SK-N-SH (cell line): Measurements from ENCODE around the gene TBX1. TPM values are rescaled to one million over a fixed set of nuclear protein-coding genes. Genes with fewer than 3 reads are reported as not detected.

Source experiments
- CTCF ChIA-PET: fragments of 300-600, 350-600 bp; formaldehyde crosslinking; extraction: SDS; loops from one replicate; lab custom pipeline; 2021; lab: Yijun Ruan, JAX
- POLR2A ChIA-PET: fragments of 350-600 bp; sonication (Branson Sonifier 250); formaldehyde crosslinking; extraction: SDS; loops from one replicate; lab custom pipeline; 2020; ENCODE audit warnings: antibody characterized with exemption, inconsistent platforms; lab: Yijun Ruan, JAX
- DNase-seq: peaks from one replicate; pipeline ENCODE4 v3.0.0; 2012
- H2AFZ ChIP-seq: fragments of 200-600 bp; sonication (generic); 2 replicates; pipeline ENCODE4 v1.8.1; 2016; ENCODE audit warnings: antibody characterized with exemption, mild to moderate bottlenecking, low read depth
- H3F3A ChIP-seq: fragments of 200-600 bp; sonication (generic); replicated peaks from 2 replicates; pipeline ENCODE3; 2016; ENCODE audit warnings: antibody characterized with exemption, mild to moderate bottlenecking; ENCODE audit not compliant: insufficient read depth
- H3K27ac ChIP-seq, 2 experiments: fragments of 200-500 bp in 1 of 2; fragments of 200-600 bp in 1 of 2; sonication (Bioruptor generic) in 1 of 2; sonication (generic), shearing (Covaris generic) in 1 of 2; 2 replicates each; pipeline versions ENCODE4 v1.5.1 to v1.6.1; 2014 to 2016; ENCODE audit warnings: low read depth in 2 of 2, inconsistent platforms in 1 of 2, low read length in 1 of 2, mild to moderate bottlenecking in 1 of 2, mixed read lengths in 1 of 2
- H3K27me3 ChIP-seq: fragments of 200-600 bp; sonication (generic), shearing (Covaris generic); 2 replicates; pipeline ENCODE4 v1.6.1; 2016; ENCODE audit warnings: mixed run types; ENCODE audit not compliant: insufficient read depth
- H3K36me3 ChIP-seq, 2 experiments: fragments of 200-500 bp in 1 of 2; fragments of 200-600 bp in 1 of 2; sonication (Bioruptor generic) in 1 of 2; sonication (generic) in 1 of 2; replicated peaks in 1 of 2; 2 replicates each; pipeline versions ENCODE3 to v1.5.1; 2014 to 2016; ENCODE audit warnings: low read length in 1 of 2, mild to moderate bottlenecking in 1 of 2; ENCODE audit not compliant: insufficient read depth in 2 of 2, control insufficient read depth in 1 of 2
- H3K4me1 ChIP-seq, 2 experiments: fragments of 200-500 bp in 1 of 2; fragments of 200-600 bp in 1 of 2; sonication (Bioruptor generic) in 1 of 2; sonication (generic), shearing (Covaris generic) in 1 of 2; 2 replicates each; pipeline versions ENCODE4 v1.5.1 to v1.6.1; 2014 to 2016; ENCODE audit warnings: low read depth in 1 of 2, low read length in 1 of 2, mixed run types in 1 of 2; ENCODE audit not compliant: insufficient read depth in 2 of 2, control insufficient read depth in 1 of 2
- H3K4me2 ChIP-seq: fragments of 200-600 bp; sonication (generic), shearing (Covaris generic); 2 replicates; pipeline ENCODE4 v1.6.1; 2017; ENCODE audit warnings: mixed run types
- H3K4me3 ChIP-seq, 2 experiments: fragments of 200-500 bp in 1 of 2; fragments of 200-600 bp in 1 of 2; sonication (Bioruptor generic) in 1 of 2; sonication (generic), shearing (Covaris generic) in 1 of 2; 2 replicates each; pipeline versions ENCODE4 v1.5.1 to v1.8.1; 2014 to 2016; ENCODE audit warnings: low read depth in 2 of 2, inconsistent platforms in 1 of 2, low read length in 1 of 2, mild to moderate bottlenecking in 1 of 2, mixed read lengths in 1 of 2, moderate library complexity in 1 of 2
- H3K79me2 ChIP-seq: fragments of 200-600 bp; sonication (generic); 2 replicates; pipeline ENCODE4 v1.8.1; 2017; ENCODE audit warnings: mild to moderate bottlenecking; ENCODE audit not compliant: insufficient read depth
- H3K9ac ChIP-seq: fragments of 200-600 bp; sonication (generic); 2 replicates; pipeline ENCODE4 v1.6.1; 2017; ENCODE audit warnings: mixed run types
- H3K9me2 ChIP-seq: fragments of 200-600 bp; sonication (generic); 2 replicates; pipeline ENCODE4 v1.6.1; 2017; ENCODE audit warnings: mixed run types
- H3K9me3 ChIP-seq: fragments of 200-600 bp; sonication (generic); 2 replicates; pipeline ENCODE4 v1.6.1; 2017; ENCODE audit warnings: mixed run types, mild to moderate bottlenecking, moderate library complexity
- H4K20me1 ChIP-seq: fragments of 200-600 bp; sonication (generic); 2 replicates; pipeline ENCODE4 v1.6.1; 2017; ENCODE audit warnings: mild to moderate bottlenecking, mixed run types; ENCODE audit not compliant: insufficient read depth
- CHD2 ChIP-seq: fragments of 150-350 bp; IDR thresholded peaks from 2 replicates; pipeline ENCODE4 v1.6.1; 2018; ENCODE audit warnings: low read length; ENCODE audit not compliant: partially characterized antibody
- ELF1 ChIP-seq: IDR thresholded peaks from 2 replicates; pipeline ENCODE4 v1.4.0; 2012
- EP300 ChIP-seq, 2 experiments: IDR thresholded peaks; 2 replicates each; pipeline versions ENCODE4 v1.4.0 to v1.6.1; 2012; ENCODE audit warnings: borderline replicate concordance in 1 of 2, low read depth in 1 of 2, low read length in 1 of 2
- FOXJ3 ChIP-seq: sonication (generic); formaldehyde crosslinking; IDR thresholded peaks from 2 replicates; pipeline ENCODE4 v1.5.1; 2020; ENCODE audit warnings: mild to moderate bottlenecking, missing genetic modification reagents
- FOXM1 ChIP-seq: IDR thresholded peaks from 2 replicates; pipeline ENCODE4 v1.4.0; 2012; ENCODE audit warnings: low read depth, mild to moderate bottlenecking
- GABPA ChIP-seq: IDR thresholded peaks from 2 replicates; pipeline ENCODE4 v1.4.0; 2012; ENCODE audit warnings: low read depth, mild to moderate bottlenecking
- MEF2A ChIP-seq: IDR thresholded peaks from 2 replicates; pipeline ENCODE4 v1.4.0; 2012; ENCODE audit warnings: low read depth, borderline replicate concordance
- MXI1 ChIP-seq: IDR thresholded peaks from 2 replicates; pipeline ENCODE4 v1.6.1; 2012; ENCODE audit warnings: mild to moderate bottlenecking, low read depth, low read length, improper control_type of control experiment
- NFIC ChIP-seq: IDR thresholded peaks from 2 replicates; pipeline ENCODE4 v1.4.0; 2012; ENCODE audit warnings: borderline replicate concordance
- NRF1 ChIP-seq: IDR thresholded peaks from 2 replicates; pipeline ENCODE4 v1.6.1; 2012; ENCODE audit warnings: low read depth, mild to moderate bottlenecking, low read length
- RAD21 ChIP-seq: IDR thresholded peaks from 2 replicates; pipeline ENCODE4 v1.6.1; 2012; ENCODE audit warnings: mild to moderate bottlenecking, low read length
- RFX5 ChIP-seq: IDR thresholded peaks from 2 replicates; pipeline ENCODE4 v1.6.1; 2012; ENCODE audit warnings: mild to moderate bottlenecking, improper control_type of control experiment, low read length
- RXRA ChIP-seq: IDR thresholded peaks from 2 replicates; pipeline ENCODE4 v1.4.0; 2012; ENCODE audit warnings: low read depth, mild to moderate bottlenecking, borderline replicate concordance
- TAF1 ChIP-seq: IDR thresholded peaks from 2 replicates; pipeline ENCODE4 v1.6.1; 2012; ENCODE audit warnings: low read depth, mild to moderate bottlenecking, low read length, moderate library complexity, borderline replicate concordance
- TEAD4 ChIP-seq: IDR thresholded peaks from 2 replicates; pipeline ENCODE4 v1.4.0; 2012; ENCODE audit warnings: mild to moderate bottlenecking, borderline replicate concordance; ENCODE audit not compliant: insufficient read depth
- YY1 ChIP-seq: IDR thresholded peaks from 2 replicates; pipeline ENCODE4 v1.4.0; 2012; ENCODE audit warnings: low read depth, mild to moderate bottlenecking
- WGBS: methylation state at CpG from one replicate; pipeline ENCODE4 v1.1.6; 2017; ENCODE audit warnings: low lambda C conversion rate; 5-methylcytosine and 5-hydroxymethylcytosine counted together
- polyA plus RNA-seq, 3 experiments: library from polyadenylated mRNA; depleted of rRNA; stranded (reverse); fragments of >200 nt; gene quantifications; 2 replicates each; pipeline ENCODE4 v1.2.3, GENCODE V29; 2012
- TF ChIP-seq, protein P1 (sequence below): IDR thresholded peaks from 2 replicates; pipeline ENCODE4; 2012
- TF ChIP-seq, protein P2 (sequence below): fragments of 150-350 bp; IDR thresholded peaks from 2 replicates; pipeline ENCODE4 v1.6.1; 2016; ENCODE audit warnings: mild to moderate bottlenecking, low read depth, low read length
- TF ChIP-seq, protein P3 (sequence below): IDR thresholded peaks from 2 replicates; pipeline ENCODE4 v1.4.0; 2012; ENCODE audit warnings: low read depth, borderline replicate concordance

Gene TBX1
- polyA plus RNA-seq, 1 of the 3 experiments (the other 2 are of a cell fraction): not detected

DNA sequence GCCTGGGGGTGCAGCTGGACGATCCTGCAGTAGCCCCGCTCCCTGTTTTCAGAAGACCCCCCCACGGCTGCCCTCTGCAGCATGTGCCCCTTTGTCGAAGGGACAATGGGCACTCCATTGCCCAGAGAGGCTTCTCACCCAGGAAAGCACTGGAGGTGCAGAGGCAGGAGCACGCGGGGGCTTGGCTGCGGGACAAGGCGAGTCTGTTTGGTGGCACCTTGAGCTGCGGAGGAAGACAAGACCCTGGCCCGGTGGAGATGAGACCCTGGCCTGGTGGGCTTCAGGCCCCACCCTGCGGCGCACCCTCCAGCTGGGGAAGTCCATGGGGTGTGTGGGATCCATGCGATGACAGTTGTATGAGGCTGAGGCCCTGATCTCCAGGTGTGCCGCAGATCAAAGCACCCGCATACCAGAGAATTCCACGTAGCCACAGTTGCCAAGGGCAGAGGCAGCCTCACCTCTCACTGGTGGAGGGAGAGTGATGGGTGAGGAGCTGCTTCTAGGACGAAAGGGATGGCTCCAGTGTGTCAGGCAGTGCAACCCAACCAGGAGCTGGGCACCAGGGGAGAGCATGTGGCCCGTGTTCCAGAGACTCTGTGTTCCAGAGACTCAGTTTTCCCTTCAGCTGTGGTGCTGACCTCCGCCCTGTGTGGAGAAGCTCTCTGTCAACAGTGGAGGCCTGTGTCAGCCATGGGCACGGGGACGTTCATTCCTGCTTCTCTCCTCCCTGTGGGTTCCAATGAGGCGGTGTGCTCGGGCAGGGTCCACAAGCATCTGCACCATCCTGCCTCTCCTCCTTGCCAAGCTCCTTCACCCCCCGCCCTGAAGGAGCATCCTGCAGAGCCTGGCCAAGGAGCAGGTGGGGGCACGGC, 10.0 kb downstream of the TBX1 start:
- Histone ChIP-seq H3K79me2 (no peaks in the 10 kb centered on the region), H3K9me3 (no peaks in the 10 kb centered on the region), H3K9me2 (no peaks in the 10 kb centered on the region)
- TF ChIP-seq, protein P1, sequence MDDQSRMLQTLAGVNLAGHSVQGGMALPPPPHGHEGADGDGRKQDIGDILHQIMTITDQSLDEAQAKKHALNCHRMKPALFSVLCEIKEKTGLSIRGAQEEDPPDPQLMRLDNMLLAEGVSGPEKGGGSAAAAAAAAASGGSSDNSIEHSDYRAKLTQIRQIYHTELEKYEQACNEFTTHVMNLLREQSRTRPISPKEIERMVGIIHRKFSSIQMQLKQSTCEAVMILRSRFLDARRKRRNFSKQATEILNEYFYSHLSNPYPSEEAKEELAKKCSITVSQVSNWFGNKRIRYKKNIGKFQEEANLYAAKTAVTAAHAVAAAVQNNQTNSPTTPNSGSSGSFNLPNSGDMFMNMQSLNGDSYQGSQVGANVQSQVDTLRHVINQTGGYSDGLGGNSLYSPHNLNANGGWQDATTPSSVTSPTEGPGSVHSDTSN: no peak
- no peak for TF ChIP-seq GABPA
- TF ChIP-seq MXI1: no peak
- no peak for TF ChIP-seq RAD21
- TF ChIP-seq RXRA: no peak
- no peak for TF ChIP-seq EP300 (IDR thresholded peaks at IDR 0.05; ENCODE audit: borderline replicate concordance in 1 of 2, low read depth in 1 of 2, low read length in 1 of 2)
- TF ChIP-seq, protein P2, sequence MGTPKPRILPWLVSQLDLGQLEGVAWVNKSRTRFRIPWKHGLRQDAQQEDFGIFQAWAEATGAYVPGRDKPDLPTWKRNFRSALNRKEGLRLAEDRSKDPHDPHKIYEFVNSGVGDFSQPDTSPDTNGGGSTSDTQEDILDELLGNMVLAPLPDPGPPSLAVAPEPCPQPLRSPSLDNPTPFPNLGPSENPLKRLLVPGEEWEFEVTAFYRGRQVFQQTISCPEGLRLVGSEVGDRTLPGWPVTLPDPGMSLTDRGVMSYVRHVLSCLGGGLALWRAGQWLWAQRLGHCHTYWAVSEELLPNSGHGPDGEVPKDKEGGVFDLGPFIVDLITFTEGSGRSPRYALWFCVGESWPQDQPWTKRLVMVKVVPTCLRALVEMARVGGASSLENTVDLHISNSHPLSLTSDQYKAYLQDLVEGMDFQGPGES: no peak
- no peak for TF ChIP-seq RFX5
- TF ChIP-seq FOXJ3: no peak
- TF ChIP-seq, all 33 proteins: peak for 0
- Histone ChIP-seq H3K9ac (no peak overlapping the region), H3K4me3 (no peak overlapping the region), H3K4me1 (no peaks in the 10 kb centered on the region; a peak in 1 of 4 replicates), H3K4me2 (no peak overlapping the region), H4K20me1 (no peaks in the 10 kb centered on the region), H3K36me3 (no peaks in the 10 kb centered on the region), H2AFZ (no peak overlapping the region), H3K27ac (no peak overlapping the region), H3F3A (no peaks in the 10 kb centered on the region), H3K27me3 (peaks cover 28% of the 10 kb centered on the region)
- 78% methylated on average over 15 of the region's 25 CpGs for WGBS
- ChIA-PET CTCF (interaction anchor here (0.8 to 4.0 kb wide), 6 partner anchors 9 to 140 kb away, joined by 4 to 21 read pairs (median 5); no protein-coding TSS in a partner anchor), POLR2A (no interaction called here)
- no peak for DNase-seq

DNA sequence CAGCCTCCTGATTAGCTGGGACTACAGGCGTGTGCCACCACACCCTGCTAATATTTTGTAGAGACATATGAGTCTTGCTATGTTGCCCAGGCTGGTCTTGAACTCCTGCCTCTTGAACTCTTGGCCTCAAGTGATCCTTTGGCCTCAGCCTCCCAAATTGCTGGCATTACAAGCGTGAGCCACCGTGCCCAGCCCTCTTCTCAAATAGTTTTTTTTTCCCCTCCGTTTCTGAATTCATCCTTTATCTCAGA, 11.8 kb downstream of the TBX1 start:
- Histone ChIP-seq H2AFZ (no peak overlapping the region), H3K4me3 (no peak overlapping the region), H3K27me3 (peaks cover 18% of the 10 kb centered on the region), H4K20me1 (no peaks in the 10 kb centered on the region), H3K9me3 (no peaks in the 10 kb centered on the region), H3K27ac (no peak overlapping the region), H3K9ac (no peak overlapping the region), H3F3A (no peaks in the 10 kb centered on the region), H3K4me2 (no peak overlapping the region), H3K79me2 (no peaks in the 10 kb centered on the region), H3K36me3 (no peaks in the 10 kb centered on the region), H3K4me1 (no peaks in the 10 kb centered on the region; a peak in 1 of 4 replicates), H3K9me2 (no peaks in the 10 kb centered on the region)
- POLR2A ChIA-PET: no interaction called here
- no peak for DNase-seq
- WGBS: 62% methylated on average over 4 of the region's 4 CpGs
- CTCF ChIA-PET: interaction anchor here (0.8 to 4.0 kb wide), 2 partner anchors 42 to 104 kb away, joined by 3 to 21 read pairs; no protein-coding TSS in a partner anchor
- TF ChIP-seq TAF1 (no peak), YY1 (no peak), ELF1 (no peak), RXRA (no peak), FOXM1 (no peak), RAD21 (no peak), NRF1 (no peak), TEAD4 (no peak), MEF2A (no peak), NFIC (no peak), FOXJ3 (no peak), CHD2 (no peak)
- TF ChIP-seq, protein P1: no peak
- TF ChIP-seq, protein P3, sequence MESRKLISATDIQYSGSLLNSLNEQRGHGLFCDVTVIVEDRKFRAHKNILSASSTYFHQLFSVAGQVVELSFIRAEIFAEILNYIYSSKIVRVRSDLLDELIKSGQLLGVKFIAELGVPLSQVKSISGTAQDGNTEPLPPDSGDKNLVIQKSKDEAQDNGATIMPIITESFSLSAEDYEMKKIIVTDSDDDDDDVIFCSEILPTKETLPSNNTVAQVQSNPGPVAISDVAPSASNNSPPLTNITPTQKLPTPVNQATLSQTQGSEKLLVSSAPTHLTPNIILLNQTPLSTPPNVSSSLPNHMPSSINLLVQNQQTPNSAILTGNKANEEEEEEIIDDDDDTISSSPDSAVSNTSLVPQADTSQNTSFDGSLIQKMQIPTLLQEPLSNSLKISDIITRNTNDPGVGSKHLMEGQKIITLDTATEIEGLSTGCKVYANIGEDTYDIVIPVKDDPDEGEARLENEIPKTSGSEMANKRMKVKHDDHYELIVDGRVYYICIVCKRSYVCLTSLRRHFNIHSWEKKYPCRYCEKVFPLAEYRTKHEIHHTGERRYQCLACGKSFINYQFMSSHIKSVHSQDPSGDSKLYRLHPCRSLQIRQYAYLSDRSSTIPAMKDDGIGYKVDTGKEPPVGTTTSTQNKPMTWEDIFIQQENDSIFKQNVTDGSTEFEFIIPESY: no peak
